ENCODE results near the gene NDUFS5.

- TF ChIP-seq RAD21 (IDR thresholded peaks at IDR 0.05; ENCODE audit: low read depth) (no peak), TAF1 (IDR thresholded peaks at IDR 0.05; ENCODE audit: low read depth) (no peak), CREB1 (IDR thresholded peaks at IDR 0.05; ENCODE audit: low read depth) (no peak), REST (IDR thresholded peaks at IDR 0.05; ENCODE audit: low read depth) (no peak), MAX (IDR thresholded peaks at IDR 0.05) (no peak), ZBTB7A (IDR thresholded peaks at IDR 0.05; ENCODE audit: low read depth) (no peak), EGR1 (IDR thresholded peaks at IDR 0.05) (no peak), EP300 (IDR thresholded peaks at IDR 0.05; ENCODE audit: borderline replicate concordance) (no peak), NFIC (IDR thresholded peaks at IDR 0.05) (no peak), TCF12 (IDR thresholded peaks at IDR 0.05; ENCODE audit: low read depth) (no peak), TEAD4 (IDR thresholded peaks at IDR 0.05) (no peak)
These were observed 4.7 kb upstream of the NDUFS5 start for GRCh38 chr1:39021426-39021825.

Data from Ishikawa (cell line).